ENCODE measurements around the gene CCDC121.

- no peak for TF ChIP-seq CTCF (IDR thresholded peaks at IDR 0.05; ENCODE audit: poor library complexity, severe bottlenecking)
- TF ChIP-seq EZH2 (IDR thresholded peaks at IDR 0.05; ENCODE audit: borderline replicate concordance, insufficient read depth, low read length, poor library complexity, severe bottlenecking): no peak
- TF ChIP-seq TAF1 (IDR thresholded peaks at IDR 0.05; ENCODE audit: low read depth): no peak
Observed at GRCh38 chr2:27652341-27652740, 23.5 kb upstream of the CCDC121 start.
